ENCODE data around the gene PFN1. TPM values are rescaled to one million over a fixed set of nuclear protein-coding genes. Genes with fewer than 3 reads are reported as not detected.

The PFN1 gene
- total and polyA plus RNA-seq, 4 experiments from 2014 or later, result 560 to 2,605 (median 1,406) TPM

DNA sequence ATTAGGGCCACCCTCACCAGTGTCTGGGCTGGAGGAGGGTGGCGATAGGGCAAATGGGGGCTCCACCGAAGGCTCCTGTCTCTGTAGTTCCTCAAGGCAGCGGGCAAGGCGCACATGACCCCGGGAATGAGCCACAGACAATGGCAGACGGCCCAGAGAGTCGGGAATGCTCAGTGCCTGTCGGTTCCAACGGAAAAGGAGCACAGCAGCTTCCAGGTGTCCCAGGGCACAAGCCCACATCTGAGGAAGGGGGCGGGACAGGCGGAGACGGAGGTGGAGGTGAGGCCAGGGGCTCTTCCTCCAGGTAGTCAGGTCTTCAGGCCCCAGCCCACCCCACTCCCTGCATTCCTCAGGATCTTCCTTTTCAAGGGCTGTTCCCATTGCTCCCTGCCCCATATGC is 24.4 kb upstream of the PFN1 start:
- POLR2A ChIA-PET (ENCODE audit: partially characterized antibody), result interaction anchor here (3.0 to 27.9 kb wide), 2 partner anchors 14 to 27 kb away, joined by 14 to 973 read pairs; partner anchors contain the start of genes CAMTA2, ENO3, PFN1 and RNF167
- Histone ChIP-seq H3K27ac (ENCODE audit: low read depth, low read length) (no peak overlapping the region), H3K4me3 (ENCODE audit: low read length in 2 of 2) (no peak overlapping the region), H3K36me3 (ENCODE audit: insufficient read depth, low read length) (peaks cover 38% of the 10 kb centered on the region), H3K9me3 (ENCODE audit: control insufficient read depth in 1 of 2, low read length in 2 of 2) (no peaks in the 10 kb centered on the region), H3K27me3 (ENCODE audit: insufficient read depth, low read length) (no peaks in the 10 kb centered on the region), H3K4me1 (ENCODE audit: insufficient read depth, low read length) (peaks cover 20% of the 10 kb centered on the region)
- peak overlapping the region in 3 of 7 donors; percentile 29 to 90 (median 52) for H3K27ac Mint-ChIP-seq
- H3K4me1 Mint-ChIP-seq, result peaks cover 4 to 29% (median 16%) of the 10 kb centered on the region in 4 donors
- DNase-seq, result no peak
- CTCF ChIA-PET (ENCODE audit: partially characterized antibody), result interaction anchor here (1.2 to 4.0 kb wide), 2 partner anchors 13 to 33 kb away, joined by 3 to 14 read pairs; partner anchors contain the start of genes RNF167 and SLC25A11
- intact Hi-C loops (cut with micrococcal nuclease), result no loop called here
- H3K9me3 Mint-ChIP-seq, result no peaks in the 10 kb centered on the region
- H3K4me3 Mint-ChIP-seq, result no peak overlapping the region
- peaks cover 50 to 57% of the 10 kb centered on the region in 2 donors for H3K36me3 Mint-ChIP-seq
- no peaks in the 10 kb centered on the region for H3K27me3 Mint-ChIP-seq

DNA sequence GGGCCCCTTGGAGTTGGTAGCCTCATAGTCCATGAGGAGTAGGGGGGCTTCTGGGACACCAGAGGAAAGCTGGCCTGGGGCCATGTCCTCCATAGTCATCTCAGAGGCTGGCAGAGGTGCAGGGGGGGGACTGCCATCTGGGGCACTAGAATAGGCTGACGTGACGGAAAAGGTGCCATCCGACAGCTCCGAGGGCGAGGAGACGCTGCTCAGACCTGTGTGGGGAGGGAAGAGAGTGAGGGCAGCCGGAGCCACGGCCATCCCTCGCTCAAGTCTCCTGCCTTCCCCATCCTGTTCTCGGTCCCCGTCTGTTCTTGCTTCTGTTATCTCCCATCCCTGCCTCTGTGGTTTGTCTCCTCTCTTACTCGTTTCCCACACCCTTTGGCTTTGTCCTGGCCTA is 24.0 kb upstream of the PFN1 start:
- peaks cover 4 to 29% (median 16%) of the 10 kb centered on the region in 4 donors for H3K4me1 Mint-ChIP-seq
- no peaks in the 10 kb centered on the region for H3K27me3 Mint-ChIP-seq
- H3K27ac ChIP-seq (ENCODE audit: low read depth, low read length), result no peak overlapping the region
- no peak overlapping the region for H3K4me3 ChIP-seq (ENCODE audit: low read length in 2 of 2)
- CTCF ChIA-PET (ENCODE audit: partially characterized antibody), result interaction anchor here (1.2 to 4.0 kb wide), 3 partner anchors 13 to 91 kb away, joined by 3 to 14 read pairs (median 3); partner anchors contain the start of genes RNF167 and SLC25A11
- intact Hi-C loops (cut with micrococcal nuclease), result no loop called here
- peaks cover 20% of the 10 kb centered on the region for H3K4me1 ChIP-seq (ENCODE audit: insufficient read depth, low read length)
- peaks cover 46 to 52% of the 10 kb centered on the region in 2 donors for H3K36me3 Mint-ChIP-seq
- no peaks in the 10 kb centered on the region for H3K27me3 ChIP-seq (ENCODE audit: insufficient read depth, low read length)
- peak overlapping the region in 2 of 7 donors; percentile 29 to 90 for H3K27ac Mint-ChIP-seq
- POLR2A ChIA-PET (ENCODE audit: partially characterized antibody), result interaction anchor here (3.0 to 27.9 kb wide), 2 partner anchors 14 to 26 kb away, joined by 14 to 973 read pairs; partner anchors contain the start of genes CAMTA2, ENO3, PFN1 and RNF167
- H3K36me3 ChIP-seq (ENCODE audit: insufficient read depth, low read length), result peaks cover 34% of the 10 kb centered on the region
- no peaks in the 10 kb centered on the region for H3K9me3 Mint-ChIP-seq
- H3K4me3 Mint-ChIP-seq, result no peak overlapping the region
- no peaks in the 10 kb centered on the region for H3K9me3 ChIP-seq (ENCODE audit: control insufficient read depth in 1 of 2, low read length in 2 of 2)
- no peak for DNase-seq

DNA sequence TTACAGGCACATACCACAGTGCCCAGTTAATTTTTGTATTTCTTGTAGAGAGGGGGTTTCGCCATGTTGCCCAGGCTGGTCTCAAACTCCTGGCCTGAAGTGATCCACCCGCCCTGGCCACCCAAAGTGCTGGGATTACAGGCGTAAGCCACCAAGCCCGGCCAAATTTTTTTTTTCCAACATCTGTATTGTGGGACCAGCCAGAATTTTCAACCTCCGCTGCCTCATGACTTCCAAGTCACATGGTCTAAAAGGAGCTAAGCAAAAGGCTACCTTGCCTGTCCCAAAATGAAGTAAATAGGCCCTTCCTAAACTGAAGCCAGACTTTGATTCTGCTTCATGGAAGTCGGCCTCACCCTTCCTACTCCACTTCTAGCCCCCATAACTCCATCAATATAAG is 23.5 kb upstream of the PFN1 start:
- intact Hi-C loops (cut with micrococcal nuclease), result no loop called here
- Histone ChIP-seq H3K4me3 (ENCODE audit: low read length in 2 of 2) (no peak overlapping the region), H3K27ac (ENCODE audit: low read depth, low read length) (no peak overlapping the region), H3K36me3 (ENCODE audit: insufficient read depth, low read length) (peaks cover 29% of the 10 kb centered on the region), H3K9me3 (ENCODE audit: control insufficient read depth in 1 of 2, low read length in 2 of 2) (no peaks in the 10 kb centered on the region), H3K4me1 (ENCODE audit: insufficient read depth, low read length) (peaks cover 20% of the 10 kb centered on the region), H3K27me3 (ENCODE audit: insufficient read depth, low read length) (no peaks in the 10 kb centered on the region)
- Mint-ChIP-seq H3K27ac (peak overlapping the region in 1 of 7 donors; percentile 79), H3K4me3 (no peak overlapping the region), H3K4me1 (peaks cover 4 to 29% (median 16%) of the 10 kb centered on the region in 4 donors), H3K36me3 (peaks cover 41 to 49% of the 10 kb centered on the region in 2 donors), H3K9me3 (no peaks in the 10 kb centered on the region), H3K27me3 (no peaks in the 10 kb centered on the region)
- ChIA-PET POLR2A (ENCODE audit: partially characterized antibody) (interaction anchor here (3.0 to 27.9 kb wide), 2 partner anchors 15 to 26 kb away, joined by 14 to 973 read pairs; partner anchors contain the start of genes CAMTA2, ENO3, PFN1 and RNF167), CTCF (ENCODE audit: partially characterized antibody) (interaction anchor here (1.2 to 4.0 kb wide), 6 partner anchors 9 to 91 kb away, joined by 3 to 20 read pairs (median 10); partner anchors contain the start of genes RNF167 and SLC25A11)
- no peak for DNase-seq

DNA sequence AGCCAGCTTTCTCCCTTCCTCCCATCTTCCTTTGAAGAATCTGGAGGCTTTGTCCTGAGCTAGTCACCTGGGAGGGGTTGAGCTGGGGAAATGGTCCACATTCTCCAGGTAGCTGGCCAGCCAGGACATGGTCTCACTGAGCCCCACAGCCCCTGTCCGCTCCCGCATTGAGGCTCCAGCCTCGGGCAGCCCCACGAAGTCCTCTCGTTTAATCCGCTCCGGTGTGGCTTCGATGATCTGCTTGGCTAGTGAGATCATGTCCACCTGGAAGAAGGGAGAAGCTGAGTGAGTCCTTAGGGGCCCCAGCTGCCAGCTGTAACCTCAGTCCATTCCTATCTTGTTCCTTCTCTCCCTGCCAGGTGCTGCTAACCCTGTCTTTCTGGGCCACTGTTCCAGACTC is 21.9 kb upstream of the PFN1 start:
- Histone ChIP-seq H3K9me3 (ENCODE audit: control insufficient read depth in 1 of 2, low read length in 2 of 2) (no peaks in the 10 kb centered on the region), H3K27me3 (ENCODE audit: insufficient read depth, low read length) (no peaks in the 10 kb centered on the region), H3K36me3 (ENCODE audit: insufficient read depth, low read length) (peaks cover 27% of the 10 kb centered on the region), H3K4me3 (ENCODE audit: low read length in 2 of 2) (no peak overlapping the region), H3K4me1 (ENCODE audit: insufficient read depth, low read length) (peaks cover 28% of the 10 kb centered on the region), H3K27ac (ENCODE audit: low read depth, low read length) (no peak overlapping the region)
- peaks cover 12 to 30% (median 25%) of the 10 kb centered on the region in 4 donors for H3K4me1 Mint-ChIP-seq
- H3K27ac Mint-ChIP-seq, result peak overlapping the region in 3 of 7 donors; percentile 46 to 81 (median 76)
- no peaks in the 10 kb centered on the region for H3K27me3 Mint-ChIP-seq
- DNase-seq, result no peak
- intact Hi-C loops (cut with micrococcal nuclease), result no loop called here
- H3K9me3 Mint-ChIP-seq, result no peaks in the 10 kb centered on the region
- CTCF ChIA-PET (ENCODE audit: partially characterized antibody), result interaction anchor here (1.5 to 4.0 kb wide), 6 partner anchors 11 to 91 kb away, joined by 3 to 20 read pairs (median 10); partner anchors contain the start of genes CHRNE, RNF167 and SLC25A11
- H3K4me3 Mint-ChIP-seq, result peak overlapping the region in 5 of 8 donors; percentile 5 to 53 (median 51)
- POLR2A ChIA-PET (ENCODE audit: partially characterized antibody), result interaction anchor here (1.0 to 27.9 kb wide), 7 partner anchors 10 to 71 kb away, joined by 3 to 973 read pairs (median 4); partner anchors contain the start of genes C17orf107, CAMTA2, ENO3 and PFN1
- peaks cover 40 to 44% of the 10 kb centered on the region in 2 donors for H3K36me3 Mint-ChIP-seq

DNA sequence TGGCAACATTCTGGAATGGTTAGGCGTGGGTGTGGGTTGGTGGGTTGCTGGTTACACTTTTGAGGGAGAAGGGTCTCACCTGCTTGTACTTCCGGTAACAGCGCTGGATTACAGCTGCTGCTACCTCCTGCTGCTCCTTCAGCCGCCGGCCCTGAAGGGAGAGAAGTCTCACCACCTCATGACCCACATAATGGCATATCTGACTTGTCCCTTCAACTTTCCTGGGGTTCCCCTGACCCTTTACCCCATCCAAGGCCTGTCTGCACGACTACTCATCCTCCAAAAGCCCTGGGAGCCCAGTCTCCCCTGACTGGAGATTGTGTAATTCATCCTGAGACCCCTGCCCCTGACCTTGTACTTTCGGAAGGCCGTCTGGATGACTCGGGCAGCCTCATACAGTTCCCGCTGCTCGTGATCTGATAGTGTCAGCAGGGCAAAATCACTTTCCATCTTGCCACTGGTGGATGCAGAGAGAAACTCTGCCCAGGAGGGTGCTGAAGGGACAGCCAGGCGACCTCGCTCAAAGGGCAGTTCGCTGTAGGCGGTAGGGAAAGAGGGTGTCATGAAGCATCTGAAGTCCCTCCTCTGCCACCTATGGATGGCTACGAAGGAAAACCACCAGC is 21.3 kb upstream of the PFN1 start:
- H3K27me3 Mint-ChIP-seq, result no peaks in the 10 kb centered on the region
- peaks cover 36 to 39% of the 10 kb centered on the region in 2 donors for H3K36me3 Mint-ChIP-seq
- peaks cover 25% of the 10 kb centered on the region for H3K36me3 ChIP-seq (ENCODE audit: insufficient read depth, low read length)
- ChIA-PET POLR2A (ENCODE audit: partially characterized antibody) (interaction anchor here (1.3 to 27.9 kb wide), 7 partner anchors 11 to 61 kb away, joined by 4 to 973 read pairs (median 40); partner anchors contain the start of genes CAMTA2, ENO3, INCA1 and KIF1C), CTCF (ENCODE audit: partially characterized antibody) (interaction anchor here (1.3 to 3.6 kb wide), 8 partner anchors 11 to 93 kb away, joined by 3 to 26 read pairs (median 12); partner anchors contain the start of genes CHRNE, RNF167 and SLC25A11)
- peak overlapping the region in 1 of 7 donors; percentile 91 for H3K27ac Mint-ChIP-seq
- no peaks in the 10 kb centered on the region for H3K27me3 ChIP-seq (ENCODE audit: insufficient read depth, low read length)
- peak overlapping the region; percentile 81 for H3K27ac ChIP-seq (ENCODE audit: low read depth, low read length)
- no peaks in the 10 kb centered on the region for H3K9me3 Mint-ChIP-seq
- peaks cover 28% of the 10 kb centered on the region for H3K4me1 ChIP-seq (ENCODE audit: insufficient read depth, low read length)
- no peak overlapping the region for H3K4me3 ChIP-seq (ENCODE audit: low read length in 2 of 2)
- no peaks in the 10 kb centered on the region for H3K9me3 ChIP-seq (ENCODE audit: control insufficient read depth in 1 of 2, low read length in 2 of 2)
- H3K4me1 Mint-ChIP-seq, result peaks cover 14 to 29% (median 26%) of the 10 kb centered on the region in 4 donors
- H3K4me3 Mint-ChIP-seq, result no peak overlapping the region
- DNase-seq, result peak in 1 of 5 donors; percentile 50
- intact Hi-C loops (cut with micrococcal nuclease), result loop anchor here (5.0 kb wide), 1 partner anchor 37 kb away; the partner anchor contains the start of gene GP1BA

DNA sequence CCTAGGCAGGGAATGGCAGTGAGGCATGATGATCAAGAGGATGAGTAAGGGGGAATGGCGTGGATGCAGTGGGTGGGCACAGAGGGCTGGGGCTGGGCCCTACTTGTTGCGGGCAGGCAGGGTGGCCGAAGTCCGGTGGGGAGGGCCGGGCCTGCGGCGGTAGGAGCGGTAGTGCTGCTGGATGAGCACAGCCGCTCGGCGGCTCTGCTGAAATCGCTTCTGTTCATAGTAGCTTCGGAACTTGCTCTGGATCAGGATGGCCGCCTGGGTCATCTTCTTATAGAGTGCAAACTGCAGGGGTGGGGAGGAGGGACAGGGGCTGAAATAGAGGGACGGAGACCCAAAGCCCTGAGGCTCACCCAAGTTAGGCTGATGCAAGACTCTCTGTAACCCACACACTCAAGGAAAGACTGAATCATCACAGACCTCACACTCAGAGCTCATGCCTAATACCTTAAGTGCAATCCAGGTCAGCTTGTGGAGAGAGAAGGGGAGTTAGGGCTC is 20.8 kb upstream of the PFN1 start:
- peaks cover 32 to 34% of the 10 kb centered on the region in 2 donors for H3K36me3 Mint-ChIP-seq
- DNase-seq, result peak in 1 of 5 donors; percentile 67
- Histone ChIP-seq H3K27ac (ENCODE audit: low read depth, low read length) (peak overlapping the region; percentile 81), H3K27me3 (ENCODE audit: insufficient read depth, low read length) (no peaks in the 10 kb centered on the region), H3K4me1 (ENCODE audit: insufficient read depth, low read length) (peaks cover 28% of the 10 kb centered on the region), H3K9me3 (ENCODE audit: control insufficient read depth in 1 of 2, low read length in 2 of 2) (no peaks in the 10 kb centered on the region), H3K4me3 (ENCODE audit: low read length in 2 of 2) (peak overlapping the region; percentile 64 to 95), H3K36me3 (ENCODE audit: insufficient read depth, low read length) (peaks cover 19% of the 10 kb centered on the region)
- intact Hi-C loops (cut with micrococcal nuclease), result loop anchor here (5.0 kb wide), 1 partner anchor 37 kb away; the partner anchor contains the start of gene GP1BA
- H3K4me1 Mint-ChIP-seq, result peaks cover 15 to 27% (median 24%) of the 10 kb centered on the region in 4 donors
- H3K27ac Mint-ChIP-seq, result no peak overlapping the region
- H3K4me3 Mint-ChIP-seq, result no peak overlapping the region
- no peaks in the 10 kb centered on the region for H3K27me3 Mint-ChIP-seq
- ChIA-PET CTCF (ENCODE audit: partially characterized antibody) (interaction anchor here (1.3 to 3.6 kb wide), 7 partner anchors 12 to 93 kb away, joined by 4 to 26 read pairs (median 19); partner anchors contain the start of genes CHRNE, ENO3, RNF167 and SLC25A11), POLR2A (ENCODE audit: partially characterized antibody) (interaction anchor here (1.3 to 27.9 kb wide), 7 partner anchors 10 to 62 kb away, joined by 4 to 973 read pairs (median 40); partner anchors contain the start of genes CAMTA2, ENO3, INCA1 and KIF1C)
- no peaks in the 10 kb centered on the region for H3K9me3 Mint-ChIP-seq

Data from CD4-positive, alpha-beta memory T cell (primary cell).